ENCODE data around the gene PLA2G6.
"Not testable (repeated sequence)": the region's sequence is repeated elsewhere in the genome, so short reads cannot be mapped to it uniquely, and the experiment has no call there.

The PLA2G6 gene

GRCh38 chr22:38191055-38191454 is 9.4 kb upstream of the PLA2G6 start:
- DNase-seq: no peak

- DNase-seq: no peak
These were observed 9.0 kb upstream of the PLA2G6 start for GRCh38 chr22:38190581-38190980.

GRCh38 chr22:38189104-38189503 is 7.5 kb upstream of the PLA2G6 start:
- DNase-seq: no peak

GRCh38 chr22:38187413-38188212 is 6.0 kb upstream of the PLA2G6 start:
- DNase-seq: no peak

- DNase-seq: no peak
These were observed 4.8 kb upstream of the PLA2G6 start for GRCh38 chr22:38186429-38186828.

DNA sequence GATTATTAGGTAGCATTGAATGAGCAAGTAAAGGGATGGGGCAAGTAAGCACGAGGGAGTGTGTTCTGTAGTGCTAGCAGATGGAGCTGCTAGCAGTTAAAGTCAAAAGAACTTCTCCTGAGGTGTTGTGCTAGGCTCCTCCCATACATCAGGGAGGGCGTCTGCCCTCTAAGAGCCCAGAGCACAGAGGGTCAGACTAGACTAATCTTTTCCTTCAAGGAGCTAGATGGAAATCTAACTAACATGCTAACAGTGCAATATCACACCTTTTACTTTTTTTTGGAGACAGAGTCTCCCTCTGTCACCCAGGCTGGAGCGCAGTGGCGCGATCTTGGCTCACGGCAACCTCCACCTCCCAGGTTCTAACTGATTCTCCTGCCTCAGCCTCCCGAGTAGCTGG is 3.2 kb upstream of the PLA2G6 start:
- no peak for DNase-seq

DNA sequence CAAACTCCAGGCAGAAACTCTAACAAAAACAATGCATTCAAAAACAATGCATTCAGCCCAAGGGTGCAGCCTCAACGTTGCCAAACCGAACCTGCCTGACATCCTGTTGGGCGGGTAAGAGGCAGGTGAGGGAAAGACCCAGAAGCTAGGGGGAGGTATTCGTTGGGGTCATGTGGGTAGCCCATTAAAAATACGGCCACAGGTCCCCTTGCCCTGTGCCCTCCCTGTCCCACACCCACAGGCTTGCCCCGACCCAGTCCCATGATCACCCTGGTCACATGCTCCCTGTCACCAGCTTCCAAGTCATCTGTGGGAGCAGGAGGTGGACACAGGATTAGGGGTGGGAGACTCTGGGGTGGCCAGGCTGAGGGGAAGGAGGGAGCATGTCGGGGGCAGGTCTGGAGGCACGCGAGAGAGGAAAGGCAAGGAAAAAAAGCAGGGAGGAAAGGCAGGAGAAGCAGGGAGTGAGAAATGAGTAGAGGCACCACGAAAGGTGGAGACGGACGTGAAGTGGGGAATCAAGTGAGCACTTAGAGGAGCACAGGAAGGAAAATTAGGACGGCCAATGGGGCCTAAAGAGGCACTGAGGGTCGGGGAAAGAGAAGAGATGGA is 683 bp downstream of the PLA2G6 start:
- DNase-seq: peak; percentile 62

GRCh38 chr22:38178605-38178937 is 3.1 kb downstream of the PLA2G6 start:
- DNase-seq: not testable (repeated sequence)

DNA sequence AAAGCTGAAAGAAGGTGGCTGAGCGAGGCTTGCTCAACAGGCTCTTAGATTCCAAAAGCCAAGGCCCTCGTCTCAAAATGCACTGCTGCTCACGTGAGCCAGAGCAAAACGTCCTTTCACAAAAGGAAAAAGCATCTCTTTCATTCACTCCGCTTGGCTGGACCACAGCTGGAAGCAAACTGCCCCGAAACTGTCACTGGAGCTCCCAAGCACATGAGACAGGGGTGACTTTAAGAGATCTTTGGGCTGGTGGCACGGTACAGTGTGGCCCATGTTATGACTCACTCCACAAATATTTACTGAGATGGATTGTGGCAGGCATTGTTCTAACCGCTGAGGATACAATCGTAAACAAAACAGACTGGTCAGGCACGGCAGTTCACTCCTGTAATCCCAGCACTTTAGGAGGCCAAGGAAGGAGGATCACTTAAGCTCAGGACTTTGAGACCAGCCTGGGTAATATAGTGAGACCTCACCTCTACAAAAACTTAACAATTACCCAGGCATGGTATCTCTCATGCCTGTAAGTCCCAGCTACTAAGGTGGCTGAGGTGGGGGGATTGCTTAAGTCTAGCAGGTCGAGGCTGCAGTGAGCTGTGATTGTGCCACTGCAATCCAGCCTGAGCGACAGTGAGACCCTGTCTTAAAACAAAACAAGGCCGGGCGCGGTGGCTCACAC is 3.6 kb downstream of the PLA2G6 start:
- DNase-seq: no peak

- not testable (repeated sequence) for DNase-seq
These were observed 4.1 kb downstream of the PLA2G6 start for GRCh38 chr22:38177571-38177925.

- DNase-seq: no peak
These were observed 4.6 kb downstream of the PLA2G6 start for GRCh38 chr22:38177044-38177443.

GRCh38 chr22:38176170-38176741 is 5.4 kb downstream of the PLA2G6 start:
- peak; percentile 77 for DNase-seq

GRCh38 chr22:38175206-38176118 is 6.2 kb downstream of the PLA2G6 start:
- DNase-seq: no peak

GRCh38 chr22:38174626-38175025 is 7.0 kb downstream of the PLA2G6 start:
- DNase-seq: no peak

DNA sequence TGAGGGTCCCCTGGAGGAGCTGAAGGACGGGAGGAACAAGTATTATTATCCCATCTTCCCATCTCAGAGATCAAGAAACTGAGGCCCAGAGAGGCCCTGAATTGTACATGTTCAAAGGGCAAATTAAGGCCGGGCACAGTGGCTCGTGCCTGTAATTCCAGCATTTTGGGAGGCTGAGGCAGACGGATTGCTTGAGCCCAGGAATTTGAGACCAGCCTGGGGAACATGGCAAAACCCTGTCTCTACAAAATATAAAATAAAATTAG is 8.1 kb downstream of the PLA2G6 start:
- no peak for DNase-seq

DNA sequence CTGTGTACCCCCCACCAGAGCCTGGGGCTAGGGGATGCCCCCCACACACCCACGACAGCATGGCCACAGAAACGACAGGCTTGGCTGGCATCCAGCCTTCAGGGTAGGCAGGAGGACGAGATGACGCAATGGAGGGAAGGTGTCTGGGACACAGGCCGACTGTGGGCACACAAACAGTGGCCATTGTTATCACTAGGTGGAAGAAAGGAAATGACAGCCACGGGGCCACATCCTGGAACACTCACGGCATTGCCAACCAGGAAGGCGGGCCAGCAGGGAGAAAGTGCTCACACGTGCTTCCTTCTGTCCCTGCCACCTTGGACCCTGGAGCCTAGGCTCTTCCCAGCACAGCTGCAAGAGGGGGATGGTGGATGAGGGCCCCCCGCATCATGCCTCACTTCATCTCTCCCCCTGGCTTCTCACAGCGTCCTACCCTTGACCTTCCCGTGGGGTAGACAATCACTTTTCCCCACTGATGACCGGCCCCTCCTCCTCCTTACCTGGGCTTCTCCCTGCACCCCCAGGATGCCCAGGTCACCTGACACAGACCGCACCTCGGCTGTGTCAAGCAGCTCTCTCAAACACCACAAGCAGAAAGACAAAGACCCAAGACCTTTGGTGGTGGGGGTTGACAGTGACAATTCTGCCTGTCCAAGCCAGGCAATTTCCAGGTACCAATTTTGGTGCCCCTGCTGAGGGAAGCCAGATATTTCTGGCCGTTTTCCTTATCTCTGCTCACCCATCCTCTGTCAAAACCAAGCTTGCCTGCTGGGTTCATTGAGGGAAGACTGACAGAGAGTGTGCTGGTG is 8.6 kb downstream of the PLA2G6 start:
- peak; percentile 69 for DNase-seq

- no peak for DNase-seq
These were observed 9.5 kb downstream of the PLA2G6 start for GRCh38 chr22:38171927-38172831.

GRCh38 chr22:38170469-38170868 is 11.2 kb downstream of the PLA2G6 start:
- DNase-seq: no peak

DNA sequence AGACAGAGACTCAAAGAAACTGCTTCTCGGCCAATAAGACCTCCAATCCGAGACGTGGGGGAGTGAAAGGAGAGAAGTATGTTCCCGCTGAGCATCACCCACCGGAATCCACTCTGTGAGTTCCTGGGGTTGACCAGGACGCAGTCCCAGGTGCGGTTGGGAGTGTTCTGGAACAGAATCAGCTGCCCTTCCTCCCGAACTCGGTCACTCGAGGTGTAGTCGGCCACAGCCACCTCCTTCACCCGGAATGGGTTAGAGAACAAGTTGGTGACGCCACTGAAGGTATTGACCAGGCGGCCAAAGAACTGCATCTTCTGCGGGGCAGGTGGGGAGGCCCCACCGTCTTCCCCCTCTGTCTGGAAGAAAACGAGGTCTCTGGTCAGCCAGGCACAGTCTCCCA is 12.5 kb downstream of the PLA2G6 start:
- no peak for DNase-seq

DNA sequence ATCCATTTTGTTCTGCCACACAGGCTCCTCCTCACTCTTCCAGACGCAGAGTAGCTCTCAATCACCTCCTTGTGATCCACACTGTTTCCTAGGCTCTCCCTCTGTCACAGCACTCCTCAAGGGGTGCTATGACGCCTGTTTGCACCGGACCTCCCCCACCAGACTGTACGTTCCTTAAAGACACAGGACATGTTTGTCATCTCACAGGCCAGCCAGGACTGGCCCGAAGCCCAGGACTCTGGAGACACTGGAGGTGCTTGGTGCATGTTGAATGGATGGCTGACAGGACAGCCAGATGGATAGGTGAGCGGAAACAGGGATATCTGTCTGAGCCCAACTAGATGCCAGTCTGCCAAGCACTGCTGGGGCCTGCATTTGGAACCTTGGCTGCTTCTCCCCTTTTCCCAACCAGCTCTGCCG is 13.6 kb downstream of the PLA2G6 start:
- DNase-seq: no peak

Measured in activated CD8-positive, alpha-beta memory T cell treated with anti-CD3 and anti-CD28 coated beads for 24 hours (primary cell).